ENCODE results near the gene GRB14. TPM values are rescaled to one million over a fixed set of nuclear protein-coding genes. Genes with fewer than 3 reads are reported as not detected.

Gene GRB14
- 3.6 TPM for polyA plus RNA-seq (2013, experiment 1 of 2)
- polyA plus RNA-seq (2013, experiment 2 of 2) = 4.9 TPM

DNA sequence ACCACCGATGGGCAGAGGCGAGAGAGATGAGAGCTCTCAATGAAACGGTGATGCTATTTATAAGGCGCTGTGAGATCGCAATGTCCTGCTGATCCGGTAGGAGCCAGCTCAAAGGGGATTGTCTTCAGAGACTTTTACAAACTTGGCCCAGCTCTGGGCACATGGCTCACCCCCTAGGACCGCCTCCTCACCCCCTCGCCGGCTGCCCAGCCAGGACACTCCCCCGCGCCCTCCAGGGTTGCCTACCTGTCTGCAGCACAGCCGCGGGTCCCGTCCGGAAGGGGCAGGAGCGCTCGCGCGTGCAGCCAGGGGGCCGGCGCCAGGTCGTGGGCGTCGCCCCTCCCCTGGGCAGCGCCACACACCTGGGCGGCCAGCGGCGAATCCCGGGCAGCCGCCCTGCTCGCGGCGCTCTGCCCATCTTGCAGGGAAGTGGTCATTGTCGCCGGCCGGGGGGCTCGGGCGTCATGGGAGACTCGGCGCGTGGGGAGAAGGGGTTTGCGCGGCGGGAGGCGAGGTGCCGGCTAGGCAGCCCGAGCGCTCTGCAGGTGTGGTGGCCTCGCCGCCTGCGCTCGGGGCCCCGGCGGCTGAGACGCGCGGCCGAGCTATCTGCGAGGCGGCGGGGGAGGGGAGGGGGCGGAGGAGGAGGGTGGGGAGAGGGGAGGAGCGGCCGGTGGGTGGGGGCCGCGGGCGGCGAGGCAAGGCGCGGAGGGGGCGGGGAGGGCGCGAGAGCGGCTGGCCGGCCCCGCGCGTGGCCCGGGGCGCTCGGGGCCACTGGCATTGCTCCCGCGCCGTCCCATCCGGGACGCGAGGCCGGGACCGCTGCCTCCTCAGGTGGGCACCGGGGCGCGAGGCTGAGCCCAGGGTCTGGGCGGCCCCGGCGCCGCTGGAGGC lies at the start of gene GRB14:
Gene GRB14 (minus strand): TSS at position 610 of the 891 bp plus-strand sequence. CDS start 173 bp downstream, at position 437.
- 0 to 1% methylated on average over 37 to 47 of the region's 96 CpGs for WGBS, 2 experiments (ENCODE audit: insufficient coverage in 2 of 2)
- Histone ChIP-seq H3K9me3 (ENCODE audit: control insufficient read depth, low read length) (no peaks in the 10 kb centered on the region), H3K36me3 (ENCODE audit: control insufficient read depth, insufficient read depth, low read length) (no peaks in the 10 kb centered on the region), H3K4me3 (ENCODE audit: extremely low read depth, insufficient read depth, low read length, poor library complexity, severe bottlenecking) (peak within 1 kb of the TSS; percentile 64), H3K4me1 (ENCODE audit: control insufficient read depth, insufficient read depth, low read length, poor library complexity, severe bottlenecking) (peaks cover 21% of the 10 kb centered on the region), H3K27ac (ENCODE audit: low read depth, low read length, severe bottlenecking) (no peak within 1 kb of the TSS)

DNA sequence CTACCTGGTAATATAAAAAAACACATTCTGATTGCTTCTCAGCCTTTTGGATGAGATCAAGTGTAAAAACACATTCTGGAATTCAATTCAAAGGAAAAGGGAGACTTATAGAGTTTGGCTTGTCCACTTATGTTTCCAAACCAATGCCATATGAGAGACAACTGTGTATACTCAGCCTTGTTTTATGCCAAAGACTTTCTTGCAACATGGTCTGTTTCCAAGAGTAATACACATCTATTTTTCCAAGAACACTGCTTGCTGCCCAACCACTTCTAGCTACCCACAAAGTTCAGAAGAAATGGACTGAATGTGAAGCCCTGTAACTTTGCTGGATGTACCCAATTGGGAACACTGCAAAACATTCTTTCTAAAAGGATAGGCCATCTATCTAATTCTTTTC lies 48.0 kb upstream of the GRB14 start:
- Histone ChIP-seq H3K9me3 (ENCODE audit: control insufficient read depth, low read length) (no peaks in the 10 kb centered on the region), H3K4me3 (ENCODE audit: extremely low read depth, insufficient read depth, low read length, poor library complexity, severe bottlenecking) (no peak overlapping the region), H3K27ac (ENCODE audit: low read depth, low read length, severe bottlenecking) (no peak overlapping the region), H3K36me3 (ENCODE audit: control insufficient read depth, insufficient read depth, low read length) (no peaks in the 10 kb centered on the region), H3K4me1 (ENCODE audit: control insufficient read depth, insufficient read depth, low read length, poor library complexity, severe bottlenecking) (no peaks in the 10 kb centered on the region)

DNA sequence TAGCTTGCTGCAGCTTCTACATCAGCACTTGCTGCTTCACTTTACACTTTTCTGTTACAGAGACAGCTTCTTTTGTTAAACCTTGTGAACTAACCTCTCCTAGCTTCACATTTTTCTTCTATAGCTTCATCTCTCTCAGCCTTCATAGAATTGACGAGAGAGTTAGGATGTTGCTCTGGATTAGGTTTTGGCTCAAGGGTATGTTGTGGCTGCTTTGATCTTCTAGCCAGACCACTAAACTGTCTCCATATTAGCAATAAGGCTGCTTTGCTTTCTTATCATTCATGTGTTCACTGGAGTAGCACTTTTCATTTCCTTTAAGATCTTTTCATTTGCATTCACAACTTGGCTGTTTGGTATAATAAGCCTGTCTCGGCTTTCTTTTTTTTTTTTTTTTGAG lies 46.3 kb upstream of the GRB14 start:
- Histone ChIP-seq H3K4me3 (ENCODE audit: extremely low read depth, insufficient read depth, low read length, poor library complexity, severe bottlenecking) (no peak overlapping the region), H3K27ac (ENCODE audit: low read depth, low read length, severe bottlenecking) (no peak overlapping the region), H3K36me3 (ENCODE audit: control insufficient read depth, insufficient read depth, low read length) (no peaks in the 10 kb centered on the region), H3K9me3 (ENCODE audit: control insufficient read depth, low read length) (no peaks in the 10 kb centered on the region), H3K4me1 (ENCODE audit: control insufficient read depth, insufficient read depth, low read length, poor library complexity, severe bottlenecking) (no peaks in the 10 kb centered on the region)
- WGBS, 2 experiments (ENCODE audit: insufficient coverage in 2 of 2) = no CpG with 5 or more reads among the region's 2 CpGs

DNA sequence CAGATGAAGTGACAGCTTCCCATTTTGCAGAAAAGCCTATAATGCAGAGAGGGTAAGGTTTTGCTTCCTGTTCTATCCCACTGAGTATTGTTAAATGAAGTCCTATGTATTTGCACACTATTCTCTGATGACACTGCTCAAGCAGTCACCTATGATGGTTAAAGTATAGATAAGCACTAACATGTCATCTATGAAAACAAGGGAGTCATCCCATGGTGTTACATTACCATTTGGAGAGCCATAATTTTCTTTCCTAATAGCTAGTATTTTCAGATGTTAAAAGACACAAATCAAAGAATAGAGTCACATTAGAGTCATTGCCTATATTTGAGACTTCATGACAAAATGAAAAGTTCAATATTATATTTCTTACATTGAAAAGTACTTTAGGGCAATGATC lies 42.8 kb upstream of the GRB14 start:
- Histone ChIP-seq H3K27ac (ENCODE audit: low read depth, low read length, severe bottlenecking) (no peak overlapping the region), H3K9me3 (ENCODE audit: control insufficient read depth, low read length) (no peaks in the 10 kb centered on the region), H3K4me1 (ENCODE audit: control insufficient read depth, insufficient read depth, low read length, poor library complexity, severe bottlenecking) (no peaks in the 10 kb centered on the region), H3K36me3 (ENCODE audit: control insufficient read depth, insufficient read depth, low read length) (no peaks in the 10 kb centered on the region), H3K4me3 (ENCODE audit: extremely low read depth, insufficient read depth, low read length, poor library complexity, severe bottlenecking) (no peak overlapping the region)

DNA sequence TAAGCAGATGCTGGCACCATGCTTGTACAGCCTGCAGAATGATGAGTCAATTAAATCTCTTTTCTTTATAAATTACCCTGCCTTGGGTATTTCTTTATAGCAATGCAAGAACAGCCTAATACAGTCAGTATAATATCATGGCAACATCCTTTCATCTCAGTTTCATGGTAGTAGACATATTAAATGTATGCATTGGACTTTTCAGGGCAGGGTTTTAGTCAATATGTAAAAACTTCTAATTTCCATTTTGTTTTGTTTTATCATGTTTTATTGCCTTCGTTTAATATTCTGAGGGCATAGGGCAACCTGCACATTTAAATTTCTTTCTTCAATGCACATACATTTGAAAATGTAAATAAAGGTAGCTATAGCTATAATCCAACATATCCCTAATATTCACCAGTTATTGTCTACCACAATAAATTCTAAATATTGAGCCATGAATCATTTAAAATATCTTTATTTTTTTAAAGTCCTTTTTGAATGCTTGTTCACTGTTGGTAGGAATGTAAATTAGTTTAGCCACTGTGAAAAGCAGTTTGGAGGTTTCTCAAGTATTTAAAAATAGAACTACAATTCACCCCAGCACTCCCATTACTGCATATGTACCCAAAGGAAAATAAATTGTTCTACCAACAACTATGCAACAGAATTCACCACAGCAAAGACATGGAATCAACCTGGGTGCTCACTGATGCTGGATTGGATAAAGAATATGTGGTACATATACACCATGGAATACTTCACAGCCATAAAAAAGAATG lies 41.8 kb upstream of the GRB14 start:
- no CpG with 5 or more reads among the region's 1 CpG for WGBS, 2 experiments (ENCODE audit: insufficient coverage in 2 of 2)
- Histone ChIP-seq H3K9me3 (ENCODE audit: control insufficient read depth, low read length) (no peaks in the 10 kb centered on the region), H3K4me1 (ENCODE audit: control insufficient read depth, insufficient read depth, low read length, poor library complexity, severe bottlenecking) (no peaks in the 10 kb centered on the region), H3K27ac (ENCODE audit: low read depth, low read length, severe bottlenecking) (no peak overlapping the region), H3K36me3 (ENCODE audit: control insufficient read depth, insufficient read depth, low read length) (no peaks in the 10 kb centered on the region), H3K4me3 (ENCODE audit: extremely low read depth, insufficient read depth, low read length, poor library complexity, severe bottlenecking) (no peak overlapping the region)

DNA sequence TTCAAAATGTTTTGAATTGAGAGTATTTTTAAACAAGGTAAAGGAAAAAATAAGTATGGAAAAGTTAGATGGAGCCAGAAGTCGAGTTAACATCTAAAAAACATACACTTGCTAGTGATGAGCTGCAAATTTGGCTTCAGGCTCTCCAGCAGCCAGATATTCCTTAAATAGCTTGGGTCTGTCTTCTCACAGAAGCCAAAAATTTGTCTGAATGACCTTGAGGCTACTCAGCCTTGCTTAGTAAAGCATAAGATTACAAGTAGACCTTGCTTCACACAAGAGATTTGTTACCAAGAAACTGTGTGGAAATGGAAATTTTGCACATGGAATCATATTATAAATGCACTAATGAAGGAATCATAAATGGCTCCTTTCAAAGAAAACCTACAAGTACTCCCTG lies 40.8 kb upstream of the GRB14 start:
- H3K36me3 ChIP-seq (ENCODE audit: control insufficient read depth, insufficient read depth, low read length) = no peaks in the 10 kb centered on the region
- no peaks in the 10 kb centered on the region for H3K4me1 ChIP-seq (ENCODE audit: control insufficient read depth, insufficient read depth, low read length, poor library complexity, severe bottlenecking)
- no peak overlapping the region for H3K4me3 ChIP-seq (ENCODE audit: extremely low read depth, insufficient read depth, low read length, poor library complexity, severe bottlenecking)
- 50 to 100% methylated on average over 1 of the region's 1 CpG for WGBS, 2 experiments (ENCODE audit: insufficient coverage in 2 of 2)
- no peaks in the 10 kb centered on the region for H3K9me3 ChIP-seq (ENCODE audit: control insufficient read depth, low read length)
- no peak overlapping the region for H3K27ac ChIP-seq (ENCODE audit: low read depth, low read length, severe bottlenecking)

DNA sequence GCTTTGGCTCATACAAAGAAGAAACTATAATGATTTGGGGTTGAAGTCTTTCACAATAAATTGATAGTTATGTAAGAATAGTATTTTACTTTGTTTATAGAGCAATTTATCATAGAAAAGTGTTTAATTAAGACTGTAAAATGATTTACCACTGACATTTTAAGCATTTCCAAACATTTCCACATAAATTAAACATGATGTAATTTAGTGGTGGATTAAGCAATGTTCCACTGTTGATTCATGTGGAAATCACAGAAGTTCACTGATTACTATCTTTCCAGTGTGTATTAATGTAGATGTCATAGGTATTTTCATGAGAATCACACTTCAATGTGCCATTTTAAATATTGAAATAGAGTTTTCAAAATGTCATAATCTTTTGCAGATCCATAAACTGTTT lies 40.1 kb upstream of the GRB14 start:
- Histone ChIP-seq H3K9me3 (ENCODE audit: control insufficient read depth, low read length) (no peaks in the 10 kb centered on the region), H3K4me3 (ENCODE audit: extremely low read depth, insufficient read depth, low read length, poor library complexity, severe bottlenecking) (no peak overlapping the region), H3K27ac (ENCODE audit: low read depth, low read length, severe bottlenecking) (no peak overlapping the region)

DNA sequence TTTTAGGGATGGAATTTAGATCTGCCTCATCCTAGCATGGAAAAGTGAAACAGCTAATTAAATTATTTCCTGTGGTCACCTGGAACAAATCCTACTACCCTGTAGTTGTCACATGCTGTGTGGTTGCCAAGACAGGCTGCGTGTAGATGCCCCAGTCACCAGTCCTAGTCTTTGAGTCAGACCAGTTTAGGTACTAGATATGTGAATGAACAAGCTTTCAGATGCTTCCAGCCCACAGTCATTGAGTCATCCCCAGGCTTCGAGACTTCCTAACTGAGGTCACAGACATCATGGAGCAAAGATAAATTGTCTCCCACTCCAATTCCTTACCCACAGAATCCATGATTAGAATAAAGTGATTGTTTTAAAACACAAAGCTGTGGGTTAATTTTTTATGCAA lies 35.8 kb upstream of the GRB14 start:
- H3K9me3 ChIP-seq (ENCODE audit: control insufficient read depth, low read length) = no peaks in the 10 kb centered on the region
- no peaks in the 10 kb centered on the region for H3K4me1 ChIP-seq (ENCODE audit: control insufficient read depth, insufficient read depth, low read length, poor library complexity, severe bottlenecking)
- 100% methylated on average over 1 of the region's 2 CpGs for WGBS, 2 experiments (ENCODE audit: insufficient coverage in 2 of 2)
- H3K27ac ChIP-seq (ENCODE audit: low read depth, low read length, severe bottlenecking) = no peak overlapping the region
- H3K36me3 ChIP-seq (ENCODE audit: control insufficient read depth, insufficient read depth, low read length) = no peaks in the 10 kb centered on the region
- no peak overlapping the region for H3K4me3 ChIP-seq (ENCODE audit: extremely low read depth, insufficient read depth, low read length, poor library complexity, severe bottlenecking)

More for the DNA sequence above, 40.1 kb upstream of the GRB14 start:
- Histone ChIP-seq H3K36me3 (ENCODE audit: control insufficient read depth, insufficient read depth, low read length) (no peaks in the 10 kb centered on the region), H3K4me1 (ENCODE audit: control insufficient read depth, insufficient read depth, low read length, poor library complexity, severe bottlenecking) (no peaks in the 10 kb centered on the region)

DNA sequence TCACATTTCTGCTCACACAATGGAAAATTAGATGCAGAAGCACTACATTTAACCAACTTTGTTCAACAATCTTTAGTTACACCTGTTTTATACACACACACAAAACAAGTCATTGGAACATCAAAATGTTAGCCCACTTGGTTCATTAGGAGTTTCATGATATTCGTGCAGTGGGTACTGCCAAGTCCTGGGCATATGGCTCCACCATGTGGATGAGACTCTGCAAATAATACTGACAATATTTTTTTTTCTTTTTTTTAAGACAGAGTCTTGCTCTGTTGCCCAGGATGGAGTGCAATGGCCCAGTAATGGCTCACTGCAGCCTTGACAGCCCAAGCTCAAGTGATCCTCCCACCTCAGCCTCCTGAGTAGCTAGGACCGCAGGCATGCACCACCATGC lies 34.5 kb upstream of the GRB14 start:
- H3K9me3 ChIP-seq (ENCODE audit: control insufficient read depth, low read length) = no peaks in the 10 kb centered on the region
- no peaks in the 10 kb centered on the region for H3K36me3 ChIP-seq (ENCODE audit: control insufficient read depth, insufficient read depth, low read length)
- 100% methylated on average over 1 of the region's 2 CpGs; no CpG with 5 or more reads in 1 of the 2 experiments for WGBS, 2 experiments (ENCODE audit: insufficient coverage in 2 of 2)
- no peak overlapping the region for H3K4me3 ChIP-seq (ENCODE audit: extremely low read depth, insufficient read depth, low read length, poor library complexity, severe bottlenecking)
- no peak overlapping the region for H3K27ac ChIP-seq (ENCODE audit: low read depth, low read length, severe bottlenecking)
- no peaks in the 10 kb centered on the region for H3K4me1 ChIP-seq (ENCODE audit: control insufficient read depth, insufficient read depth, low read length, poor library complexity, severe bottlenecking)

DNA sequence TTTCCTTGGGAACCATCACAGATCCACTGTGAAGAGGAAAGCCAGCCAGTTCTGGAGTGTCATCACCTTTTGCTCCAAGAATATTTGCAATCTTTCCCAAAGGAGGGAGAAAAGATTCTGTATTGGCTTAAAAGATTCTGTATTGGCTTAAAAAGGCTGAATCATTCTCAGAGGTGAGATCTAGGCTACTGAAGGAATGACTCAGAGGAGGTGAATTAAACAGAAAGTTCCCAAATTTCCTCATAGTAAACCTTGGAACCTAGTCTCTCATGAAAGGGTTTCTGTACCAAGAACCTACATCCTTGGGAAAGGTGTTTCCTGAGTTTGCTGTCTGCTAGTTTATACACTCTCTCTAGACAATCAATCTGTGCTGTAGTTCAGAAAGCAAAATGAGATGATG lies 34.1 kb upstream of the GRB14 start:
- H3K4me3 ChIP-seq (ENCODE audit: extremely low read depth, insufficient read depth, low read length, poor library complexity, severe bottlenecking) = no peak overlapping the region
- H3K9me3 ChIP-seq (ENCODE audit: control insufficient read depth, low read length) = no peaks in the 10 kb centered on the region
- no peak overlapping the region for H3K27ac ChIP-seq (ENCODE audit: low read depth, low read length, severe bottlenecking)
- H3K4me1 ChIP-seq (ENCODE audit: control insufficient read depth, insufficient read depth, low read length, poor library complexity, severe bottlenecking) = no peaks in the 10 kb centered on the region
- no peaks in the 10 kb centered on the region for H3K36me3 ChIP-seq (ENCODE audit: control insufficient read depth, insufficient read depth, low read length)

DNA sequence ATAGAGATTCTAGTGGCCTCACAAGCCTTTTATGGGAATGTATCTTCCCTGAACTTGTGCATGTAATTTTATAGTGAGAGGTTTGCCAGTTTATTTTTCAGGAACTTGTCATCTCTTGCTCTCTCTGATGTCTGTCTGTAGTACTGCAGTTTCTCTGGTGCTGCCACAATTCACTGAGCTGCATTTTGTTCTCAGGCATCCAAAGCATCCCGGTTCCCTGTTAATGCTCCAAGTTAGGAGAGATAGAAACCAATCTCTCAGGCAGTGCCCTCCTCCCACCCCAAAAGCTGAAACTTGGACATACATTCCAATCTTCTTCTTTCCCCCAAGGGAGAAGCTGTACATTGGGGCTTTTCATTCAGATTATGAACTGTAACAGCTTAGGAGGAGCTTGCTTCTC lies 30.1 kb upstream of the GRB14 start:
- Histone ChIP-seq H3K9me3 (ENCODE audit: control insufficient read depth, low read length) (no peaks in the 10 kb centered on the region), H3K27ac (ENCODE audit: low read depth, low read length, severe bottlenecking) (no peak overlapping the region), H3K36me3 (ENCODE audit: control insufficient read depth, insufficient read depth, low read length) (no peaks in the 10 kb centered on the region), H3K4me1 (ENCODE audit: control insufficient read depth, insufficient read depth, low read length, poor library complexity, severe bottlenecking) (no peaks in the 10 kb centered on the region), H3K4me3 (ENCODE audit: extremely low read depth, insufficient read depth, low read length, poor library complexity, severe bottlenecking) (no peak overlapping the region)
- 80% methylated on average over 1 of the region's 1 CpG; no CpG with 5 or more reads in 1 of the 2 experiments for WGBS, 2 experiments (ENCODE audit: insufficient coverage in 2 of 2)
